Mucosa of descending colon (tissue), 3 donors: Measurements from ENCODE around the gene CACNB2. TPM values are rescaled to one million over a fixed set of nuclear protein-coding genes. Genes with fewer than 3 reads are reported as not detected.

Experiments
- ATAC-seq: fragments of 200-7000 bp; cut with Tn5 transposase; one replicate; pipeline ENCODE4 v1.9.1; 2020; ENCODE audit warnings: mild to moderate bottlenecking, moderate library complexity
- DNase-seq, 3 donors: peaks; one replicate each; pipeline ENCODE4 v3.0.0-alpha.2; 2020
- H3K36me3 ChIP-seq: fragments of 200-600 bp; one replicate; pipeline ENCODE4 v1.8.0; 2021; ENCODE audit warnings: low read depth, mild to moderate bottlenecking
- H3K4me1 ChIP-seq: fragments of 200-600 bp; one replicate; pipeline ENCODE4 v1.8.0; 2021; ENCODE audit warnings: low read depth, mild to moderate bottlenecking
- H3K4me3 ChIP-seq: fragments of 200-600 bp; one replicate; pipeline ENCODE4 v1.8.0; 2021; ENCODE audit warnings: mild to moderate bottlenecking
- H3K9me3 ChIP-seq: fragments of 200-600 bp; one replicate; pipeline ENCODE4 v1.8.0; 2021; ENCODE audit warnings: mild to moderate bottlenecking
- intact Hi-C, 2 donors: fragments of 100-400 bp; cut with DNase I in 1 of 2; cut with micrococcal nuclease in 1 of 2; formaldehyde crosslinking; loops; one replicate each; pipeline versions ENCODE4 v1.11.0 to v1.11.1; 2022; cut with DNase I, micrococcal nuclease
- total RNA-seq, 3 donors: library from RNA; stranded (reverse); fragmentation: NEBNext Ultra II Directional in 2 of 3; extraction: Animal tissue kit (Norgen Biotek cat#: 25700) in 2 of 3; gene quantifications; one replicate each; pipeline versions ENCODE4 v1.2.1 to v1.2.4, GENCODE V29; 2021 to 2023
- TF ChIP-seq, protein P1 (sequence below): fragments of 200-600 bp; IDR thresholded peaks from one replicate; pipeline ENCODE4 v1.8.0; 2022; ENCODE audit warnings: antibody characterized with exemption, mild to moderate bottlenecking
- donor health status: DM: no; HTN: no; CAD: no; lungs with moderate emphysema.
- donor health status: DM: no; HTN: no; CAD: no.
- donor health status: DM: no; HTN: yes; CAD: no.

CACNB2 gene
- total RNA-seq, 3 donors from 2014 or later: 13.6 to 26.2 (median 19.8) TPM

DNA sequence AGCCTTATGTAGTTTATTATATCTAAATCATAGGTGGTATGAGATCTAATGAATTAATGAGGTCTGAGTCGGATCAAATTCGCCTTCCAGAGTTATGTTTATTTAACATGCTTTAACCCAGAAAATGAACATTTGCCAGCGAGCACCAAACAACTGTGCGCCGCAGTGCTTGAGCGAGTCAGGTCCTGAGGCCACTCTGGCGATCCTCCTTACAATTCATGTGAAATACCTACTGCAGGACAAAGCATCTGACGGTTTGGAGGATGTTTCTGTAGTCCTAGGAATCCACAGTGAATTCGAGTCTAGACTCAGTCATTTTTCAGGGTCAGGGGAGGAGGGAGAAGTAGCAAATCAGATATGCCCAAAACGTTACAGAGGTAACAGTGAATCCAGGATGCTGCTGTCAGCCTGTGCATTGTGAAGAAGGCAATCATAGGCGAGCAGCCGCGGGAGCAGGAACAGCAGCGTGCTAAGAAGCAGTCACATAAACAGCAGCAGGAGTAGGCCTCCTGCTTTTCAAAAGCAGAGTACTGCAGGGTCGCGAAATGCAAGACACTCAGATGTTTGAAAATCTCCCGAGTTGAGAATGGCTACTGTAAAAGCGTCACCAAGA, 120.2 kb downstream of the CACNB2 start:
- H3K4me1 ChIP-seq: no peaks in the 10 kb centered on the region
- no peak overlapping the region for H3K4me3 ChIP-seq
- intact Hi-C loops: loop anchor here in 1 of 2 donors (2.0 kb wide), 1 partner anchor 38 kb away; no protein-coding TSS in a partner anchor
- H3K36me3 ChIP-seq: no peaks in the 10 kb centered on the region
- no peaks in the 10 kb centered on the region for H3K9me3 ChIP-seq
- DNase-seq: no peak
- ATAC-seq: no peak
- TF ChIP-seq, protein P1, sequence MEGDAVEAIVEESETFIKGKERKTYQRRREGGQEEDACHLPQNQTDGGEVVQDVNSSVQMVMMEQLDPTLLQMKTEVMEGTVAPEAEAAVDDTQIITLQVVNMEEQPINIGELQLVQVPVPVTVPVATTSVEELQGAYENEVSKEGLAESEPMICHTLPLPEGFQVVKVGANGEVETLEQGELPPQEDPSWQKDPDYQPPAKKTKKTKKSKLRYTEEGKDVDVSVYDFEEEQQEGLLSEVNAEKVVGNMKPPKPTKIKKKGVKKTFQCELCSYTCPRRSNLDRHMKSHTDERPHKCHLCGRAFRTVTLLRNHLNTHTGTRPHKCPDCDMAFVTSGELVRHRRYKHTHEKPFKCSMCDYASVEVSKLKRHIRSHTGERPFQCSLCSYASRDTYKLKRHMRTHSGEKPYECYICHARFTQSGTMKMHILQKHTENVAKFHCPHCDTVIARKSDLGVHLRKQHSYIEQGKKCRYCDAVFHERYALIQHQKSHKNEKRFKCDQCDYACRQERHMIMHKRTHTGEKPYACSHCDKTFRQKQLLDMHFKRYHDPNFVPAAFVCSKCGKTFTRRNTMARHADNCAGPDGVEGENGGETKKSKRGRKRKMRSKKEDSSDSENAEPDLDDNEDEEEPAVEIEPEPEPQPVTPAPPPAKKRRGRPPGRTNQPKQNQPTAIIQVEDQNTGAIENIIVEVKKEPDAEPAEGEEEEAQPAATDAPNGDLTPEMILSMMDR: no peak

- DNase-seq: no peak
- Histone ChIP-seq H3K4me3 (no peak overlapping the region), H3K4me1 (no peaks in the 10 kb centered on the region), H3K9me3 (no peaks in the 10 kb centered on the region), H3K36me3 (no peaks in the 10 kb centered on the region)
- TF ChIP-seq, protein P1: no peak
- no peak for ATAC-seq
- intact Hi-C loops: loop anchor here in 1 of 2 donors (2.0 kb wide), 1 partner anchor 38 kb away; no protein-coding TSS in a partner anchor
These were observed 120.9 kb downstream of the CACNB2 start for GRCh38 chr10:18261063-18261610.

DNA sequence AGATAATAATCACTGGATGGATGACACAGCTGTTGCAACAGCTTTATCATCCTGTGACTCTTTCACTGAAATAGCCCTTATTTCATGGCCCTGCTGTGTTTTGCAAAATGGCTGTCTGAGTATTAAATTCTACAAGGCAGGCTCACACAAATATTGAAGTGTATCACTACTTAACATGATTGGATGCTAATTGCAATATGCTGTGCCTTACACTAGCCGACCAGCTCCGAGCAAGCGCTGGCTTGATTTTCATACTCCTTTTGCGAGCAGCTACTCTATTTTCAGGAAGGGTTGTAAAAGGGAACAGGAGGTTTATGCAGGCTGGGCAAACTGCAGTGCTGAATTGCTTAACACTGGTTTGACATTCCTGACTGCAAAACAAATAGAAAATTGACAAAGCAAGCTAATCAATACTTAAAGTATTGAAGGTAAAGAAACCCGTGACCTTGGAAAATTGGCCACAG, 121.6 kb downstream of the CACNB2 start:
- no peak for ATAC-seq
- Histone ChIP-seq H3K9me3 (no peaks in the 10 kb centered on the region), H3K4me3 (no peak overlapping the region), H3K4me1 (no peaks in the 10 kb centered on the region), H3K36me3 (no peaks in the 10 kb centered on the region)
- TF ChIP-seq, protein P1: no peak
- intact Hi-C loops: loop anchor here in 1 of 2 donors (2.0 kb wide), 1 partner anchor 37 kb away; no protein-coding TSS in a partner anchor
- DNase-seq: no peak

DNA sequence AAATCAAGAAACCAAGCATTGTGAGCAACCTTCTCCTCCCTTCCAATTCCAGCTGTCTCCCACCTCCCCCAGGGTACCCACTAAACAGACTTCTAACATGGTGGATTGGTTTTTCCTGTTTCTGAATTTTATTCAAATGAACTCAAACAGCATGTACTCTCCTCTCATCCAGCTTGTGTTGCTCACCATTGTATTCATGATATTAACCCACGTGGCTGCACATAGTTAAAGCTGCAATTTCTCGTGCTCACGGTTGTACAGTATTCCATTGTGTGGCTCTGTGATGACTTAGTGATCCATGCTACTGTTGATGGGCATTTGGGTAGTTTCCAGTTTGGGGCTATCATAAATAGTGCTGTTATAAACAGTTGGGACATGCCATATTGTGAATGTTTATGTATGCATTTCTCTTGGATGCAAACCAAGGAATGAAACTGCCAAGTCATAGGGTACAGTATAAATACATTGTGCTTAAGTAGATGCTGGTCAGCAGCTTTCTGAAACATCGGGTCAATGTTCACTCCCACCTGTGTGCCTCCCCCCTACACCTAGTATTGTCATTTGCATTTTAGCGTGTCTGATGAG, 124.3 kb downstream of the CACNB2 start:
- ATAC-seq: no peak
- Histone ChIP-seq H3K36me3 (no peaks in the 10 kb centered on the region), H3K4me3 (no peak overlapping the region), H3K4me1 (no peaks in the 10 kb centered on the region), H3K9me3 (no peaks in the 10 kb centered on the region)
- intact Hi-C loops: no loop called here
- no peak for DNase-seq
- TF ChIP-seq, protein P1: no peak

DNA sequence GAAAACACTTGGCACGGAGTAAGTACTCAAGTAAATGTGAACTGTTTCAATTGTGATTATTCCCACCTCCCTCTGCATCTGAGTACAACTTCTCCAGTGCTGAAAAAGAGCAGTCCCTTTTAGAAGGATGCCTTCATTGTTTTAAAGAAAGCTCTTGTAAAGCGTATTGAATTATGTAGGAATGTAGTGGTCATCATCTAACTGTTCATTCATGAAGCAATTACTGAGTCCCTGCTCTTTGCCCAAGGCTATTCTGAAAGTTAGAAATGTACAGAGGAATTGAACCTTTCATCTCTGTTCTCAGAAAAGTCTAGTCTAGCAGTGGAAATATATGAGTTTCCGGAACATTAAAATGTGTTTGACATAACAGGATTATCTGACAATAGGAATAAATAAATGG, 127.8 kb downstream of the CACNB2 start:
- Histone ChIP-seq H3K36me3 (no peaks in the 10 kb centered on the region), H3K4me3 (no peak overlapping the region), H3K4me1 (no peaks in the 10 kb centered on the region), H3K9me3 (no peaks in the 10 kb centered on the region)
- no peak for ATAC-seq
- DNase-seq: no peak
- intact Hi-C loops: no loop called here
- TF ChIP-seq, protein P1: no peak
